Esophagus (tissue), 2 donors: ENCODE data around the gene ADPRS. TPM values are rescaled to one million over a fixed set of nuclear protein-coding genes. Genes with fewer than 3 reads are reported as not detected.
A peak's percentile ranks its signal among the peaks of the same experiment; 100 is the strongest.

Experiments
- H3K27ac ChIP-seq, 2 donors: one replicate each; pipeline ENCODE4 v1.5.1; 2013; ENCODE audit warnings: low read depth in 2 of 2, mild to moderate bottlenecking in 2 of 2, inconsistent platforms in 1 of 2, low read length in 1 of 2, moderate library complexity in 1 of 2
- H3K27me3 ChIP-seq, 2 donors: one replicate each; pipeline ENCODE4 v1.6.1; 2013; ENCODE audit warnings: low read length in 2 of 2, control low read depth in 1 of 2, mild to moderate bottlenecking in 1 of 2; ENCODE audit not compliant: insufficient read depth in 2 of 2, control insufficient read depth in 1 of 2
- H3K36me3 ChIP-seq, 2 donors: one replicate each; pipeline ENCODE4 v1.6.1; 2013; ENCODE audit warnings: low read length in 1 of 2; ENCODE audit not compliant: control insufficient read depth in 2 of 2, insufficient read depth in 2 of 2
- H3K4me1 ChIP-seq, 2 donors: one replicate each; pipeline ENCODE4 v1.6.1; 2013; ENCODE audit warnings: low read length in 1 of 2; ENCODE audit not compliant: control insufficient read depth in 2 of 2, insufficient read depth in 2 of 2
- H3K4me3 ChIP-seq, 2 donors: one replicate each; pipeline ENCODE4 v1.5.1; 2013; ENCODE audit warnings: low read length in 2 of 2, mild to moderate bottlenecking in 2 of 2, low read depth in 1 of 2, moderate library complexity in 1 of 2
- H3K9me3 ChIP-seq, 2 donors: one replicate each; pipeline ENCODE4 v1.6.1; 2013; ENCODE audit warnings: mild to moderate bottlenecking in 2 of 2, low read depth in 1 of 2, low read length in 1 of 2, moderate library complexity in 1 of 2; ENCODE audit not compliant: control insufficient read depth in 2 of 2, insufficient read depth in 1 of 2
- WGBS, 2 donors: extraction: QIAGEN DNeasy Blood & Tissue Kit; methylation state at CpG; one replicate each; pipeline ENCODE4 v1.1.7; 2013; 5-methylcytosine and 5-hydroxymethylcytosine counted together
- polyA plus RNA-seq, 2 donors: library from polyadenylated mRNA; stranded (reverse); fragments of 200-250 nt; gene quantifications; one replicate each; pipeline ENCODE4 v1.2.3, GENCODE V29; 2013
- donor health status: healthy with polysubstance abuse.
- donor health status: Bipolar disorder and iron deficiency.

The ADPRS gene
- polyA plus RNA-seq, 2 donors, result 28.2 to 40.3 TPM

DNA sequence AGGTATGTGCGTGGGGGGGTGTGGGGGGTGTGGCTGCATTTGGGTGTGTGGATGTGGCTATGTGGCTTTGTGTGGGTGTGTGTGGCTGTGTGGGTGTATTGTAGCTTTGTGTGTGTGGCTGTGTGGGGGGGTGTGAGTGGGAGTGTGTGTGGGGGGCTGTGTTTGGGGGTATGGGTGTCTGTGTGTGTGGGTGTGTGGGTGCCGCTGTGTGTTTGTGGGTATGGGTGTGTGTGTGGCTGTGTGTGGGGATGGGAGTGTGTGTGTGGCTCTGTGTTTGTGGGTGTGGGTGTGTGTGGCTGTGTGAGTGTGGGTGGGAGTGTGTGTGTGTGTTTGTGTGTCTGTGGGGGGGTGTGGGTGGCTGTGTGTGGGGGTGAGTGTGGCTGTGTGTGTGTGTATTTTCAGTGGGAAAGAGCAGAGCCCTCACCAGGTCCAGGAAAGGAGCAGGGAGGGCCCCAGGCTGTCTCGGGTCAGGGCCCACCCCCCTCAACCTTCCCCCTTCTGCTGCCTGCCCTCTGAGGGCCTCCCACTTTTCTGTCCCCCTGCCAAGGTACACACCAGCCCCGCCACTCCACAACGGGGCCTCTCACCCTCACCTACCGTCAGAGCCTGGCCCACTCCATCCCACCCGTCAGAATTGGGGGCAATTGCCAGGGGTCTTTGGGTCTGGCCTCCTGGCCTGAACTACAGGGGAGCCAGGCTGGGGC, 38.3 kb downstream of the ADPRS start:
- 53 to 58% methylated on average over 7 of the region's 7 CpGs for WGBS, 2 donors
- Histone ChIP-seq H3K27ac (no peak overlapping the region), H3K36me3 (no peaks in the 10 kb centered on the region), H3K9me3 (no peaks in the 10 kb centered on the region), H3K4me1 (peaks cover 2 to 8% of the 10 kb centered on the region in 2 donors), H3K4me3 (no peak overlapping the region), H3K27me3 (no peaks in the 10 kb centered on the region)

DNA sequence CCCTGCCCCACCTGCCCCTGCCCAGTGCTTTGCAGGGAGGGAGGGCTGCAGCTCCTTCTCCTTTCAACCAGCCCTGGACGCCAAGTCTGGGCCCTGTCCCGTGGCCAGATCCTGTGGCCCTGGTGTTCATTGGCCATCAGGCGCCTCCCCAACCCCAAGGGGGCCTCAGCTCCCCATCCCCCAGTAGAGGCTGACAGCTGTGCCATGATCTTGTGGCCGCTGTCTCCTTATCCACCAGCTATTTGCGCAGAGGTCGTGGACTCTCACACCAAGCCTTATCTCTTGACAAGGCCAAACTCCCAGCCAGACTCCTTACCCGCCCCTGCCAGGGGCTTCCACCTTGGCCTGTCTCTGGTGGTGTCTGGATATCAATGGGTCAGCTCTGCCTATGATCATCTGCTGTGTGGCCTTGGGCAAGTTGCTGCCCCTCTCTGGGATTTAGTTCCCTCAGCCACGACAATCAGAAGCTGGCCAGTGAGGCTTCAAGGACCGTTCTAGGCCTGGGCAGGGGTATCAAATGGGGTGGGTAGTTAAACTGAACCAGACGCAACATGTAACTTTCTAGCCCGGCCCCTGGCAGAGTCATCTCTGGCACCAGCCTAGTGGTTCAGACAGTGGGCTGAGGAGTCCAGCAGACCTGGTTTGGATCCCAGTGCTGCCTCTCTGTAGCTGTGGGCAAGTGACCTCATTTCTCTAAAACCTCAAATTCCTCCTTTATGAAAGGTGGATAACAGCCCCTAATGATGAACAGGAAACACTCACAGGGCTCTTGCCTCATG, 39.6 kb downstream of the ADPRS start:
- 82 to 90% methylated on average over 11 of the region's 11 CpGs for WGBS, 2 donors
- Histone ChIP-seq H3K27ac (no peak overlapping the region), H3K27me3 (no peaks in the 10 kb centered on the region), H3K9me3 (no peaks in the 10 kb centered on the region), H3K4me1 (peaks cover 0 to 8% of the 10 kb centered on the region in 2 donors), H3K36me3 (no peaks in the 10 kb centered on the region), H3K4me3 (no peak overlapping the region)

DNA sequence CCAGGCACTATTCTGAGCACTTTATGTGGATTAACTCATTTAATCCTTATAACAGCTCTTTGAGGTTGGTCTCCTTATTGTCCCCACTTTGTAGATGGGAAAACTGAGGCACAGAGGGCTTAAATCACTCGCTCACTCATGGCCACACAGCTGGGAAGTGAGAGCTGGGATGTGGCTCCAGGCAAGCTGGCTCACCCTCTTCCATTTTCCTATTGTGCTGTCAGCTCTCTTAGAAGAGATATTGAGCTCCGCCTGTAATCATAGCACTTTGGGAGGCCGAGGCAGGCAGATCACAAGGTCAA, 40.2 kb downstream of the ADPRS start:
- 82% methylated on average over 3 of the region's 3 CpGs for WGBS, 2 donors
- Histone ChIP-seq H3K4me1 (peaks cover 0 to 8% of the 10 kb centered on the region in 2 donors), H3K4me3 (no peak overlapping the region), H3K9me3 (no peaks in the 10 kb centered on the region), H3K27me3 (no peaks in the 10 kb centered on the region), H3K36me3 (no peaks in the 10 kb centered on the region), H3K27ac (no peak overlapping the region)

GRCh38 chr1:36132029-36132428, 43.3 kb downstream of the ADPRS start:
- Histone ChIP-seq H3K9me3 (no peaks in the 10 kb centered on the region), H3K36me3 (no peaks in the 10 kb centered on the region), H3K27me3 (no peaks in the 10 kb centered on the region), H3K27ac (no peak overlapping the region), H3K4me3 (no peak overlapping the region), H3K4me1 (peaks cover under 1 to 17% of the 10 kb centered on the region in 2 donors)
- WGBS, 2 donors, result 80 to 82% methylated on average over 3 of the region's 3 CpGs

GRCh38 chr1:36133484-36133883, 44.8 kb downstream of the ADPRS start:
- peak overlapping the region in 1 of 2 donors; percentile 93 for H3K27ac ChIP-seq
- no peaks in the 10 kb centered on the region for H3K36me3 ChIP-seq
- WGBS, 2 donors, result 48 to 57% methylated on average over 3 of the region's 3 CpGs

GRCh38 chr1:36134031-36134430, 45.3 kb downstream of the ADPRS start:
- no peaks in the 10 kb centered on the region for H3K36me3 ChIP-seq
- H3K27ac ChIP-seq, result peak overlapping the region; percentile 2 to 93
- H3K4me3 ChIP-seq, result no peak overlapping the region
- 65 to 69% methylated on average over 6 of the region's 6 CpGs for WGBS, 2 donors
- H3K27me3 ChIP-seq, result no peaks in the 10 kb centered on the region
- peaks cover 3 to 17% of the 10 kb centered on the region in 2 donors for H3K4me1 ChIP-seq
- no peaks in the 10 kb centered on the region for H3K9me3 ChIP-seq

More at GRCh38 chr1:36133484-36133883, 44.8 kb downstream of the ADPRS start:
- H3K4me1 ChIP-seq, result peaks cover 3 to 17% of the 10 kb centered on the region in 2 donors
- H3K4me3 ChIP-seq, result no peak overlapping the region
- H3K9me3 ChIP-seq, result no peaks in the 10 kb centered on the region
- no peaks in the 10 kb centered on the region for H3K27me3 ChIP-seq

DNA sequence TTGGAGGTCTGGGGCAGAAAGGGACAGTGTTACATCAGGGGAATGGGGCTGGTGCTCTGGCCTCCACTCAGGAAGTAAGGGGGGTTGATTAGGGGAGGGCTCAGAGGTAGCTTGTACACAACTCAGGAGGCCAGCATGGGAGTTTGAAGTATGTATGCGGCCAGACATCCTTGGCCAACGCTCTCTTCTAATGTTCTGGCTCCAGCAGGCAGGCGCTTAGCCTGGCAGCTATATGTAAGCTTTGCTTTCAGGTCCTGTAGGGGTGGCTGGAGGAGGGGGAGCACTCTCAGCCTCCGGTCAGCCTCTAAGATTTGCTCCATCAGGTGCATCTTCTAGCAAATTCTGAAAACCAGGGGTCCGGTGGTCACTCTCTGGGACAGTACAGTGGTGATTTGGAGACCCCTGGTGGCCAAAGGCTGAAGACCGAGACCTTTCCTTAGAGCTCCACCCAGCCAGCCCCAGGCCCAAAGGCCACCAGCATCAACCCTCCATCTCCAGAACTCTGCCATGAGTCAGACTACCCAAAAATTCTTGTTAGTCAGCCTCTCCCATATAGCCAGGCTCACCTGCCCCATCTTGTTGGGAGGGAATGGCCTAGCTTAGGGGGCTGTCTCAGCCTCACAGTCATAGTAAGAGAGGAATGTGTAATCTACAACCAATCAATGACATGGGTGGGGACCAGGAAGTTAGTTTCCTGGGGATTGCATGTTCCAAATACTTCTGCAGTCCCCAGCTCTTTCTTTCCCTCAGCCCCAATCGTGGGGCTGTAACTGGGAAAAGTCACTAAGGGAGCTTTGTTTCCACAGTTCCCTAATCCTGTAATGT, 46.0 kb downstream of the ADPRS start:
- H3K36me3 ChIP-seq, result peaks cover 0 to 2% of the 10 kb centered on the region in 2 donors
- H3K4me1 ChIP-seq, result peaks cover 3 to 17% of the 10 kb centered on the region in 2 donors
- 66% methylated on average over 7 of the region's 7 CpGs for WGBS, 2 donors
- no peak overlapping the region for H3K4me3 ChIP-seq
- H3K27ac ChIP-seq, result peak overlapping the region; percentile 87 to 93
- no peaks in the 10 kb centered on the region for H3K9me3 ChIP-seq
- H3K27me3 ChIP-seq, result no peaks in the 10 kb centered on the region

DNA sequence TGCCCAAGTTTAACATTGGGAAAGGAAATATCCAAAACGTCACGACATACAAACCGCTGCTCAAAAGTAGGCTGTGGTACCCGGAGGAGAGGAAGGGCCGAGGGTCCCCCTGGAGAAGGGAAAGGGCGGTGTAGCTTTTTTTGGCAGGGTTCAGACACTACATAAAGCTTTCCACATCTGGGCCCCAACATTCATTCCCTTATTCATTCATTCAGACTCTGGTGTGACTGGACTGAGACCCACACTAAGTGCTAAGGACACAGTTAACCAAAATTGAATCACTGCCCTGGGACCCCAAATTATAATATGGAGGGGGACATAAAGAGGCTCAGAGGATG, 46.6 kb downstream of the ADPRS start:
- 62 to 66% methylated on average over 6 of the region's 6 CpGs for WGBS, 2 donors
- H3K4me1 ChIP-seq, result peaks cover 4 to 20% of the 10 kb centered on the region in 2 donors
- no peaks in the 10 kb centered on the region for H3K27me3 ChIP-seq
- no peaks in the 10 kb centered on the region for H3K9me3 ChIP-seq
- no peak overlapping the region for H3K4me3 ChIP-seq
- H3K36me3 ChIP-seq, result peaks cover 0 to 2% of the 10 kb centered on the region in 2 donors
- H3K27ac ChIP-seq, result peak overlapping the region; percentile 87 to 93

DNA sequence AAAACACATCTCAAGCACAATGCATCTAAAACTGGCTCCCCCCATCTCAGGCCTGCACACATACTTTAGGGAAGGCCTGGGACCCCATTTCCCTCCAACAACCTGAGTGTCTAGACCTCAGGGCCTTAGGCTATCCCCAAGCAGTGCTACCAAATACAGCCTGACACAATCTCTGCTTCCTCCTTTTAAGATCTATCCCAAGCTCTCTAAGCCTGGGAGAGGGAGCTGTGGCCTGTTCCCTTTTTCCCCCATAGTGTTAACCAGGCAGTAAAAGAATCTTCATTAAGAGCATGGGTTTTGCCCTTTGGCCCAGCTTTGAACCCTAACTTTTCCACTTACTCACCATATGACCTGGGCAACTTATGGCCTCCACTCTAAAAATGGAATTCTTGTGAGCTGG, 47.1 kb downstream of the ADPRS start:
- H3K27me3 ChIP-seq, result no peaks in the 10 kb centered on the region
- peaks cover 0 to 2% of the 10 kb centered on the region in 2 donors for H3K36me3 ChIP-seq
- no peaks in the 10 kb centered on the region for H3K9me3 ChIP-seq
- peak overlapping the region; percentile 87 to 93 for H3K27ac ChIP-seq
- no peak overlapping the region for H3K4me3 ChIP-seq
- peaks cover 6 to 23% of the 10 kb centered on the region in 2 donors for H3K4me1 ChIP-seq
